Central memory CD8-positive, alpha-beta T cell (primary cell): ENCODE measurements around the gene EPX.
A peak's percentile ranks its signal among the peaks of the same experiment; 100 is the strongest.

Experiments
- ATAC-seq: fragments of 150-1000 bp; cut with Tn5 transposase; replicated peaks from 2 replicates; pipeline ENCODE4 v1.10.0; 2022; ENCODE audit warnings: mild to moderate bottlenecking, moderate FRiP score, moderate number of reproducible peaks; ENCODE audit not compliant: poor library complexity, severe bottlenecking; ENCODE audit errors: extremely low read depth
- DNase-seq, 2 donors: peaks; one replicate each; pipeline ENCODE4 v3.0.0; 2021; ENCODE audit warnings: low spot score in 2 of 2
- H3K27ac Mint-ChIP-seq: one replicate; pipeline ENCODE4 v1.8.0; 2022; ENCODE audit warnings: low read depth, mild to moderate bottlenecking, moderate library complexity, mixed read lengths
- H3K27me3 Mint-ChIP-seq: one replicate; pipeline ENCODE4 v1.8.0; 2022; ENCODE audit warnings: mixed read lengths
- H3K36me3 Mint-ChIP-seq: one replicate; pipeline ENCODE4 v1.8.0; 2022; ENCODE audit warnings: mild to moderate bottlenecking, moderate library complexity, mixed read lengths; ENCODE audit not compliant: insufficient read depth
- H3K4me1 Mint-ChIP-seq: one replicate; pipeline ENCODE4 v1.8.0; 2022; ENCODE audit warnings: mixed read lengths
- H3K4me3 Mint-ChIP-seq: one replicate; pipeline ENCODE4 v1.8.0; 2022; ENCODE audit warnings: mild to moderate bottlenecking, moderate library complexity, mixed read lengths
- H3K9me3 Mint-ChIP-seq: one replicate; pipeline ENCODE4 v1.8.0; 2022; ENCODE audit warnings: mixed read lengths

EPX gene

GRCh38 chr17:58215685-58216084 is 23.2 kb downstream of the EPX start:
- Mint-ChIP-seq H3K36me3 (peaks cover 29% of the 10 kb centered on the region), H3K9me3 (no peaks in the 10 kb centered on the region), H3K27me3 (no peaks in the 10 kb centered on the region), H3K27ac (no peak overlapping the region), H3K4me3 (no peak overlapping the region), H3K4me1 (peaks cover 14% of the 10 kb centered on the region)
- DNase-seq (no peak), ATAC-seq (no peak)

- DNase-seq (no peak), ATAC-seq (no peak)
- peaks cover 27% of the 10 kb centered on the region for H3K36me3 Mint-ChIP-seq
- peak overlapping the region; percentile 90 for H3K4me3 Mint-ChIP-seq
- no peaks in the 10 kb centered on the region for H3K9me3 Mint-ChIP-seq
- peak overlapping the region; percentile 96 for H3K27ac Mint-ChIP-seq
- no peaks in the 10 kb centered on the region for H3K27me3 Mint-ChIP-seq
- H3K4me1 Mint-ChIP-seq: peaks cover 14% of the 10 kb centered on the region
These were observed 25.2 kb downstream of the EPX start for GRCh38 chr17:58217766-58218165.

- ATAC-seq (peak; percentile 96), DNase-seq (peak; percentile 88 to 94)
- H3K27ac Mint-ChIP-seq: peak within 1 kb of the TSS; percentile 96
- H3K27me3 Mint-ChIP-seq: peaks cover 2% of the 10 kb centered on the region
- peaks cover 14% of the 10 kb centered on the region for H3K4me1 Mint-ChIP-seq
- H3K36me3 Mint-ChIP-seq: peaks cover 22% of the 10 kb centered on the region
- H3K4me3 Mint-ChIP-seq: peak within 1 kb of the TSS; percentile 90
- H3K9me3 Mint-ChIP-seq: no peaks in the 10 kb centered on the region
These were observed 26.7 kb downstream of the EPX start, which contains the start of gene MKS1 for GRCh38 chr17:58219007-58219788. TSS of gene MKS1 (minus strand) at chr17:58219255. CDS start at chr17:58219230, 25 bp downstream.

GRCh38 chr17:58219789-58220183 is 27.3 kb downstream of the EPX start:
- no peak for ATAC-seq
- Mint-ChIP-seq H3K27ac (peak overlapping the region; percentile 96), H3K27me3 (peaks cover 7% of the 10 kb centered on the region), H3K4me3 (peak overlapping the region; percentile 90), H3K36me3 (peaks cover 22% of the 10 kb centered on the region), H3K4me1 (peaks cover 14% of the 10 kb centered on the region), H3K9me3 (no peaks in the 10 kb centered on the region)
- DNase-seq: no peak

GRCh38 chr17:58224315-58224714 is 31.8 kb downstream of the EPX start:
- H3K4me1 Mint-ChIP-seq: peaks cover 6% of the 10 kb centered on the region
- ATAC-seq (no peak), DNase-seq (no peak)
- no peak overlapping the region for H3K4me3 Mint-ChIP-seq
- no peak overlapping the region for H3K27ac Mint-ChIP-seq
- H3K9me3 Mint-ChIP-seq: no peaks in the 10 kb centered on the region
- peaks cover 33% of the 10 kb centered on the region for H3K27me3 Mint-ChIP-seq
- peaks cover 4% of the 10 kb centered on the region for H3K36me3 Mint-ChIP-seq

GRCh38 chr17:58227733-58228132 is 35.2 kb downstream of the EPX start:
- Mint-ChIP-seq H3K9me3 (no peaks in the 10 kb centered on the region), H3K4me3 (no peak overlapping the region), H3K36me3 (no peaks in the 10 kb centered on the region), H3K27ac (no peak overlapping the region), H3K27me3 (peaks cover 37% of the 10 kb centered on the region), H3K4me1 (no peaks in the 10 kb centered on the region)
- ATAC-seq: no peak
- no peak for DNase-seq

- Mint-ChIP-seq H3K36me3 (no peaks in the 10 kb centered on the region), H3K9me3 (no peaks in the 10 kb centered on the region), H3K4me3 (no peak overlapping the region), H3K27ac (no peak overlapping the region), H3K27me3 (peaks cover 37% of the 10 kb centered on the region), H3K4me1 (no peaks in the 10 kb centered on the region)
- DNase-seq: no peak
- no peak for ATAC-seq
These were observed 36.2 kb downstream of the EPX start for GRCh38 chr17:58228679-58229078.

- Mint-ChIP-seq H3K36me3 (no peaks in the 10 kb centered on the region), H3K4me3 (no peak overlapping the region), H3K27ac (no peak overlapping the region), H3K9me3 (no peaks in the 10 kb centered on the region), H3K27me3 (peaks cover 34% of the 10 kb centered on the region), H3K4me1 (no peaks in the 10 kb centered on the region)
- DNase-seq (no peak), ATAC-seq (no peak)
These were observed 36.9 kb downstream of the EPX start for GRCh38 chr17:58229384-58229783.

GRCh38 chr17:58229881-58230280 is 37.4 kb downstream of the EPX start:
- Mint-ChIP-seq H3K27me3 (peaks cover 33% of the 10 kb centered on the region), H3K36me3 (no peaks in the 10 kb centered on the region), H3K4me1 (no peaks in the 10 kb centered on the region), H3K4me3 (no peak overlapping the region), H3K27ac (no peak overlapping the region), H3K9me3 (no peaks in the 10 kb centered on the region)
- ATAC-seq (no peak), DNase-seq (no peak)

- Mint-ChIP-seq H3K27ac (no peak overlapping the region), H3K9me3 (no peaks in the 10 kb centered on the region), H3K27me3 (peaks cover 51% of the 10 kb centered on the region), H3K4me1 (no peaks in the 10 kb centered on the region), H3K36me3 (no peaks in the 10 kb centered on the region), H3K4me3 (no peak overlapping the region)
- DNase-seq (no peak), ATAC-seq (no peak)
These were observed 39.1 kb downstream of the EPX start for GRCh38 chr17:58231641-58232040.

GRCh38 chr17:58232707-58233156 is 40.2 kb downstream of the EPX start:
- ATAC-seq: peak; percentile 24
- Mint-ChIP-seq H3K9me3 (no peaks in the 10 kb centered on the region), H3K27ac (no peak overlapping the region)

GRCh38 chr17:58233543-58233942 is 41.0 kb downstream of the EPX start:
- Mint-ChIP-seq H3K9me3 (no peaks in the 10 kb centered on the region), H3K36me3 (peaks cover 2% of the 10 kb centered on the region), H3K27me3 (peaks cover 41% of the 10 kb centered on the region), H3K4me3 (no peak overlapping the region), H3K4me1 (no peaks in the 10 kb centered on the region), H3K27ac (no peak overlapping the region)
- DNase-seq (no peak), ATAC-seq (peak; percentile 14)

More at GRCh38 chr17:58232707-58233156, 40.2 kb downstream of the EPX start:
- Mint-ChIP-seq H3K4me3 (no peak overlapping the region), H3K36me3 (no peaks in the 10 kb centered on the region), H3K27me3 (peaks cover 46% of the 10 kb centered on the region), H3K4me1 (no peaks in the 10 kb centered on the region)
- DNase-seq: no peak

GRCh38 chr17:58234512-58234911 is 42.0 kb downstream of the EPX start:
- Mint-ChIP-seq H3K27me3 (peaks cover 41% of the 10 kb centered on the region), H3K4me3 (no peak overlapping the region), H3K27ac (no peak overlapping the region), H3K9me3 (no peaks in the 10 kb centered on the region), H3K36me3 (peaks cover 2% of the 10 kb centered on the region), H3K4me1 (no peaks in the 10 kb centered on the region)
- DNase-seq (no peak), ATAC-seq (no peak)
